ENCODE data around the gene ZMIZ1. TPM values are rescaled to one million over a fixed set of nuclear protein-coding genes. Genes with fewer than 3 reads are reported as not detected.
A peak's percentile ranks its signal among the peaks of the same experiment; 100 is the strongest.

The ZMIZ1 gene
- total and polyA plus RNA-seq, 2 donors from 2014 or later, result 14.2 to 97.6 TPM

DNA sequence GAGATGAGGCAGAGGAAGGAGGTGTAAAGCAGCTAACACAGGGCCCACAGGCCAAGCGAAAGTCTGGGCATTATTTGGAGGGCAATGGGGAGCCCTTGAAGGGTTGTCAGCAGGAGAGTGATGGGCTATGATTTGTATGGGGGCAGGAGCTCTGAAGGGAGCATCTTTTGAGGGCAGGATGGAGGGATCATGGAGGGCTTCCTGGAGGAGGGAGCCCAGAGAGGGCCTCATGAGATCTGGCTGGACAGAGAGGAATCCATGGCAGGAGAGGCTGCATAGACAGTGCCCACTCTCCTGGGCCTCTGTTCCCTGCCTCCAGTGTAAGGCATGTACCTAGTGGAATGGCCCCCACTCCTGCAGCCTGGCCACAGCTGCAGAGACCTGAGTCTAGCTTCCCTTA lies 141.9 kb downstream of the ZMIZ1 start:
- intact Hi-C loops (cut with DNase I), result no loop called here
- peaks cover 0 to 42% (median 26%) of the 10 kb centered on the region in 3 donors for H3K36me3 ChIP-seq (ENCODE audit: control insufficient read depth in 2 of 3, insufficient read depth in 3 of 3, low read length in 3 of 3)
- H3K9ac ChIP-seq (ENCODE audit: low read length in 3 of 3), result no peak overlapping the region
- no peaks in the 10 kb centered on the region for H3K4me1 ChIP-seq (ENCODE audit: control insufficient read depth in 2 of 3, insufficient read depth in 2 of 3, low read depth in 1 of 3, low read length in 3 of 3)
- FAIRE-seq, result no peak
- no peak overlapping the region for H3K27ac ChIP-seq (ENCODE audit: low read depth in 2 of 2, low read length in 2 of 2)
- no peak for DNase-seq
- H3K9me3 ChIP-seq (ENCODE audit: control insufficient read depth in 2 of 3, insufficient read depth in 1 of 3, low read length in 3 of 3), result no peaks in the 10 kb centered on the region
- H3K4me3 ChIP-seq (ENCODE audit: low read length in 3 of 3), result no peak overlapping the region
- TF ChIP-seq, protein P1, sequence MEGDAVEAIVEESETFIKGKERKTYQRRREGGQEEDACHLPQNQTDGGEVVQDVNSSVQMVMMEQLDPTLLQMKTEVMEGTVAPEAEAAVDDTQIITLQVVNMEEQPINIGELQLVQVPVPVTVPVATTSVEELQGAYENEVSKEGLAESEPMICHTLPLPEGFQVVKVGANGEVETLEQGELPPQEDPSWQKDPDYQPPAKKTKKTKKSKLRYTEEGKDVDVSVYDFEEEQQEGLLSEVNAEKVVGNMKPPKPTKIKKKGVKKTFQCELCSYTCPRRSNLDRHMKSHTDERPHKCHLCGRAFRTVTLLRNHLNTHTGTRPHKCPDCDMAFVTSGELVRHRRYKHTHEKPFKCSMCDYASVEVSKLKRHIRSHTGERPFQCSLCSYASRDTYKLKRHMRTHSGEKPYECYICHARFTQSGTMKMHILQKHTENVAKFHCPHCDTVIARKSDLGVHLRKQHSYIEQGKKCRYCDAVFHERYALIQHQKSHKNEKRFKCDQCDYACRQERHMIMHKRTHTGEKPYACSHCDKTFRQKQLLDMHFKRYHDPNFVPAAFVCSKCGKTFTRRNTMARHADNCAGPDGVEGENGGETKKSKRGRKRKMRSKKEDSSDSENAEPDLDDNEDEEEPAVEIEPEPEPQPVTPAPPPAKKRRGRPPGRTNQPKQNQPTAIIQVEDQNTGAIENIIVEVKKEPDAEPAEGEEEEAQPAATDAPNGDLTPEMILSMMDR (IDR thresholded peaks at IDR 0.05; ENCODE audit: borderline replicate concordance, extremely low read depth, insufficient read depth), result no peak
- H3K27me3 ChIP-seq (ENCODE audit: control insufficient read depth, insufficient read depth, low read length), result no peaks in the 10 kb centered on the region

DNA sequence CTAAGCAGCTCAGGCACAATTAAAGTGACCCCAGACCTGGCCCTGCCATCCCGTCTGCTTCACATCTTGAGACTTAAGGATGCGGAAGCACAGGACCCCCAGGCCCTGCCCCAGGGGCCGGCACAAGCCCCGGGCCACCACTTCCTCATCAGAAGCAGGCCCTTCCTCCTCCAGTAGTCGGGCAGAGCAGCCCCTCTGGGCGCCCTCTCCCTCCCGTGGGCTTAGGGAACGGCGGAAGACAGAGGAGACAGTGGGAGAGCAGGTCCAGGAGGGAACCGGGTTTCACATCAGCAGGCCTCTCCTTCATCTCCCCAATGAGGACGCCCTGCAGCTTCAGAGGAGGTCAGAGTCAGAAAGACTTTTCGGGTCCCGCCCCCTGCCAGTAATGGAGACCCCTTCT lies 142.8 kb downstream of the ZMIZ1 start:
- no peak overlapping the region for H3K27ac ChIP-seq (ENCODE audit: low read depth in 2 of 2, low read length in 2 of 2)
- H3K9me3 ChIP-seq (ENCODE audit: control insufficient read depth in 2 of 3, insufficient read depth in 1 of 3, low read length in 3 of 3), result no peaks in the 10 kb centered on the region
- FAIRE-seq (no peak), DNase-seq (no peak)
- H3K36me3 ChIP-seq (ENCODE audit: control insufficient read depth in 2 of 3, insufficient read depth in 3 of 3, low read length in 3 of 3), result peaks cover 2 to 52% (median 31%) of the 10 kb centered on the region in 3 donors
- no peaks in the 10 kb centered on the region for H3K4me1 ChIP-seq (ENCODE audit: control insufficient read depth in 2 of 3, insufficient read depth in 2 of 3, low read depth in 1 of 3, low read length in 3 of 3)
- H3K4me3 ChIP-seq (ENCODE audit: low read length in 3 of 3), result no peak overlapping the region
- no peaks in the 10 kb centered on the region for H3K27me3 ChIP-seq (ENCODE audit: control insufficient read depth, insufficient read depth, low read length)
- H3K9ac ChIP-seq (ENCODE audit: low read length in 3 of 3), result no peak overlapping the region
- intact Hi-C loops (cut with DNase I), result no loop called here
- TF ChIP-seq, protein P1 (IDR thresholded peaks at IDR 0.05; ENCODE audit: borderline replicate concordance, extremely low read depth, insufficient read depth), result no peak

DNA sequence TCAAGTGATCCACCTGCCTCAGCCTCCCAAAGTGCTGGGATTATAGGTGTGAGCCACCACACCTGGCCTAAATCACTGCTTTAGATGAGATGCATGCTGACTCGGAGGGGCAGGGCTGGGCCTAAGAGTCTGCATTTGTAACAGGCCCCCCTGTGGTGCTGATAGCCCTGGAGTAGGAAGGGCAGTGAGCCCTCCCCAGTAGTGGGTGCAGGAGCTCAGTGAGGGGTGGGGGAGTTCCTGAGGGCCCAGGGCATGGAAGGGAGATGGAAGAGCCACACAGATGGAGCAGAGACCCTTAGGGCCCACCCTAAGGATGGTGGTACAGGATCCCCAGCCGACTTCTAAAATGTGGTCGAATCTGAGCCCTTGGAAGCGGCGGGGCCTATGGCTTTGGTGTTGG lies 146.8 kb downstream of the ZMIZ1 start:
- Histone ChIP-seq H3K36me3 (ENCODE audit: control insufficient read depth in 2 of 3, insufficient read depth in 3 of 3, low read length in 3 of 3) (peaks cover 4 to 39% (median 21%) of the 10 kb centered on the region in 3 donors), H3K27me3 (ENCODE audit: control insufficient read depth, insufficient read depth, low read length) (no peaks in the 10 kb centered on the region), H3K4me1 (ENCODE audit: control insufficient read depth in 2 of 3, insufficient read depth in 2 of 3, low read depth in 1 of 3, low read length in 3 of 3) (peaks cover under 1 to 10% (median 6%) of the 10 kb centered on the region in 3 donors), H3K9ac (ENCODE audit: low read length in 3 of 3) (no peak overlapping the region), H3K9me3 (ENCODE audit: control insufficient read depth in 2 of 3, insufficient read depth in 1 of 3, low read length in 3 of 3) (no peaks in the 10 kb centered on the region), H3K4me3 (ENCODE audit: low read length in 3 of 3) (no peak overlapping the region), H3K27ac (ENCODE audit: low read depth in 2 of 2, low read length in 2 of 2) (no peak overlapping the region)
- intact Hi-C loops (cut with DNase I), result no loop called here
- FAIRE-seq (no peak), DNase-seq (peak in 1 of 5 donors; percentile 54)
- TF ChIP-seq, protein P1 (IDR thresholded peaks at IDR 0.05; ENCODE audit: borderline replicate concordance, extremely low read depth, insufficient read depth), result no peak

Measured in kidney (tissue), 14 donors.